Subcutaneous abdominal adipose tissue (tissue), 5 donors: ENCODE results near the gene ZNF653.
"Not testable (repeated sequence)": the region's sequence is repeated elsewhere in the genome, so short reads cannot be mapped to it uniquely, and the experiment has no call there.

Experiments used
- H3K27ac ChIP-seq: one replicate; pipeline ENCODE4 v1.7.0; 2013; ENCODE audit warnings: low read depth, mild to moderate bottlenecking, inconsistent platforms, low read length, moderate library complexity
- H3K27me3 ChIP-seq, 5 donors: one replicate each; pipeline ENCODE4 v1.7.0; 2013; ENCODE audit warnings: low read length in 5 of 5, inconsistent platforms in 1 of 5; ENCODE audit not compliant: control insufficient read depth in 5 of 5, insufficient read depth in 4 of 5
- H3K36me3 ChIP-seq, 5 donors: one replicate each; pipeline ENCODE4 v1.7.0; 2013; ENCODE audit warnings: low read length in 5 of 5; ENCODE audit not compliant: control insufficient read depth in 5 of 5, insufficient read depth in 5 of 5
- H3K4me1 ChIP-seq, 5 donors: one replicate each; pipeline ENCODE4 v1.7.0; 2013; ENCODE audit warnings: low read length in 5 of 5, mild to moderate bottlenecking in 3 of 5, moderate library complexity in 1 of 5; ENCODE audit not compliant: control insufficient read depth in 5 of 5, insufficient read depth in 5 of 5
- H3K4me3 ChIP-seq, 5 donors: one replicate each; pipeline ENCODE4 v1.7.0; 2013; ENCODE audit warnings: low read length in 5 of 5, low read depth in 1 of 5
- H3K9ac ChIP-seq, 5 donors: one replicate each; pipeline ENCODE4 v1.7.0; 2013; ENCODE audit warnings: low read length in 5 of 5, mild to moderate bottlenecking in 4 of 5, moderate library complexity in 3 of 5
- H3K9me3 ChIP-seq, 5 donors: one replicate each; pipeline ENCODE4 v1.7.0; 2013; ENCODE audit warnings: low read length in 5 of 5; ENCODE audit not compliant: control insufficient read depth in 5 of 5
- donor health status: healthy.
- donor health status: healthy.
- donor health status: healthy.
- donor health status: healthy.
- donor health status: healthy.

Gene ZNF653

DNA sequence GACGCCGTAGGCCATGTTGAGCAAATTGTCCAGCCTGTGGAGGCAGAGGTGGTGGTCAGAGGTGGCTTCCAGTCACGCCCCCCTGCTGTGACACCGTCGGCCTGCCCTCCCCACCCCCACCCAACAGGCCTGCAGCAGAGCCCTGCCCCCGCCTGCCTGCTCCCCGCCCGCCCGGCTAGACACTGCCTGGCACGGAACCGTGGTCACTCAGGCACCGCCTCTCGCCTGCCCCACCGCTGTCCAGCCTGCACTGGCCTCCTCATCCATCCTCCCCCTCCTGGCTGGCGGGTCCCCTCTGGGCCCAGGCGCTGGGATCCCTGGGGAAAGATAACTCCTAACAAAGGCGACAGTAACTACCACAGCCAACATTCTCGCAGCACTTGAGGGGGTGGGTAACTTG lies 48.5 kb downstream of the ZNF653 start:
- Histone ChIP-seq H3K4me1 (no peaks in the 10 kb centered on the region), H3K36me3 (no peaks in the 10 kb centered on the region), H3K27me3 (peaks cover 7 to 17% (median 12%) of the 10 kb centered on the region in 5 donors), H3K9ac (no peak overlapping the region), H3K27ac (no peak overlapping the region), H3K9me3 (no peaks in the 10 kb centered on the region), H3K4me3 (no peak overlapping the region)

DNA sequence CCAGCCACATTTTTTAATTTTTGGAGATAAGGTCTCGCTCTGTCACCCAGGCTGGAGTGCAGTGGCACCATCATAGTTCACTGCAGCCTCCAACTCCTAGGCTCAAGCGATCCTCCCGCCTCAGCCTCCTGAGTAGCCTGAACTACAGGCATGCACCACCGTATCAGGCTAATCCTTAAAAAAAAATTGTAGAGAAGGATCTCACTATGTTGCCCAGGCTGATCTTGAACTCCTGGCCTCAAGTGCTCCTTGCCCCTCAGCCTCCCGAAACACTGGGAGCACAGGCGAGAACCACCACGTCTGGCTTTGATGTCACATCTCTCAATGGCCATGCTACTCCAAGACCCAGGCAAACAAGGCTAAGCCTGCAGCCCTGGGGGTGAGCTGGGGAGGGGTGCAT lies 49.0 kb downstream of the ZNF653 start:
- H3K9ac ChIP-seq, result no peak overlapping the region
- no peaks in the 10 kb centered on the region for H3K9me3 ChIP-seq
- H3K4me3 ChIP-seq, result no peak overlapping the region
- peaks cover 7 to 17% (median 12%) of the 10 kb centered on the region in 5 donors for H3K27me3 ChIP-seq
- no peaks in the 10 kb centered on the region for H3K36me3 ChIP-seq
- no peak overlapping the region for H3K27ac ChIP-seq
- H3K4me1 ChIP-seq, result no peaks in the 10 kb centered on the region

GRCh38 chr19:11455233-11455554 lies 50.4 kb downstream of the ZNF653 start:
- not testable (repeated sequence) for H3K4me1 ChIP-seq, H3K9me3 ChIP-seq, H3K9ac ChIP-seq, H3K27ac ChIP-seq, H3K4me3 ChIP-seq, H3K36me3 ChIP-seq
- H3K27me3 ChIP-seq, result peaks cover 7 to 15% (median 12%) of the 10 kb centered on the region in 5 donors

DNA sequence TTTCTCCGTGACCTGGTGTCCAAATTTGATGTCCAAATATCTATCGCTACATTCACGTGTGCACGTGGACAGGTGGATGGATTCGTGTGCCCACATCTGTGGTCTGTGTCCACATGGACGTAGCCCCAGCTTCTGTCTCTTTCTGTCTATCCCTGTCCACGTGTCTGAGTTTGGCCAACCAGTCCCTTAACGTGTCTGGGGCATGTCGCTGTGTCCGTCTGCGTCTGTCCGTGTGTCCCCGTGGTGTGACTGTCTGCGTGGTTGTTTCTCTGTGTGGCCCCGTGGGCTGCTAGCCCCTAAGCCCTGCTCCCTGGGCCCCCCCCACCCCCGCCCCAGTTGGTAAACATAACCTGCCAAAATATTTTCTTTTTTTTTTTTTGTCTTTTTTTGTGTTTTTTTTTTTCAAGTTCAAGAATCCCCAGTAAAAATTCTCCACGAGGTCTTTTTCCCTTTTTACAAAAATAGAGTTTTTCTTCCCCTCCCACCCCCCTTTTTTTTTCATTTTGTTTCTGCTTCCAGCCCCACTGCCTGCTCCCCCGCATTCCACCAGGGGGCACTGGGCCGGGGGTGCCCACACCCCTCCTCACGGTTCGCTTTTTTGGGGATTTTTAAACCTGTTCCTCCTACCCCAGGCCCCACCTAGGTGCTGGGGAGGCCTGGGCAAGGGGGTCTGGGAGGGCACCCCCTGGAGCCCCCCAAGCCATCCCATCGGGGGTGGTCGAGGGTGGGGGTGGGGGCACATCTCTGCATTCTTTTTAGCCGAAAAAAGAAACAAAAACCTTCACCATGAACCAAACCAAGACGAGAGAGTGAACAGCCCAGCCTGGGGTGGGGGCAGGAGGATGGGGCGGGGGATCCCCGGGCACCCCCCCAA lies 51.9 kb downstream of the ZNF653 start:
- H3K36me3 ChIP-seq, result peaks cover 0 to 18% (median 16%) of the 10 kb centered on the region in 5 donors

GRCh38 chr19:11452620-11453310 lies 52.9 kb downstream of the ZNF653 start:
- Histone ChIP-seq H3K27ac (no peak overlapping the region), H3K9ac (no peak overlapping the region), H3K4me3 (no peak overlapping the region), H3K36me3 (peaks cover 0 to 28% (median 25%) of the 10 kb centered on the region in 5 donors), H3K4me1 (no peaks in the 10 kb centered on the region), H3K27me3 (peaks cover 2 to 8% (median 3%) of the 10 kb centered on the region in 5 donors), H3K9me3 (no peaks in the 10 kb centered on the region)

More for the DNA sequence above, 51.9 kb downstream of the ZNF653 start:
- H3K27ac ChIP-seq, result no peak overlapping the region
- no peak overlapping the region for H3K9ac ChIP-seq
- no peaks in the 10 kb centered on the region for H3K4me1 ChIP-seq
- no peak overlapping the region for H3K4me3 ChIP-seq
- H3K27me3 ChIP-seq, result peaks cover 7 to 13% (median 9%) of the 10 kb centered on the region in 5 donors
- H3K9me3 ChIP-seq, result no peaks in the 10 kb centered on the region

GRCh38 chr19:11451871-11452619 lies 53.6 kb downstream of the ZNF653 start:
- Histone ChIP-seq H3K9me3 (no peaks in the 10 kb centered on the region), H3K27me3 (peaks cover 0 to 4% (median 2%) of the 10 kb centered on the region in 5 donors), H3K4me3 (no peak overlapping the region), H3K36me3 (peaks cover 0 to 35% (median 32%) of the 10 kb centered on the region in 5 donors), H3K9ac (no peak overlapping the region), H3K4me1 (no peaks in the 10 kb centered on the region), H3K27ac (no peak overlapping the region)

DNA sequence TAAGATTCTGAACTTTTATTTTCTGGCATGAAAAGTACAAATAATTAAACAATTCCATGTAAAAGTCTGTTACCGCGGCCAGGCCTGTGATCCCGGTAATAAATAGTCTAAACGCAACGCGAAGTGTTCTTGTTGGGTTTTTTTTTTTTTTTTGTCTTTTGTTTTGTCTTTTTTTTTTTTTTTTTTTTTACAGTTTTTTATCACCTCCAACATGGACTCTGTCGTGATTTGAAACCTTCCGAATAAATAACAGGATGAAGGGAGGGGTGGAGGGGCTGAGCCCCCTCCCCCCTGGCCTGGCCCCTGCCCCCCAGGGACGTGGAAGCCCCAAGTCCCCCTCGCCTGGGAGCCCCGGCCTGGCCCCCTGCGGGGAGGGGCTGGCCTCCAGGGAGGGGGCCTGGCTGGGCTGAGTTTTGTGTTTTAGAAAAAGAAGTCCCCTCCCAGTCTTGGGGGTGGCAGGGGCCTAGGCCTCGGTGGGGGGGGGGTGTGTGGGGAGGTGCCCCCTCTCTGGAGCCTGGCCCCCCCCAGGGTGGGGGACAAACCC lies 54.2 kb downstream of the ZNF653 start:
- H3K27me3 ChIP-seq, result peaks cover 0 to 4% (median 2%) of the 10 kb centered on the region in 5 donors
- H3K27ac ChIP-seq, result no peak overlapping the region
- H3K9me3 ChIP-seq, result no peaks in the 10 kb centered on the region
- no peak overlapping the region for H3K9ac ChIP-seq
- H3K4me1 ChIP-seq, result no peaks in the 10 kb centered on the region
- no peak overlapping the region for H3K4me3 ChIP-seq
- peaks cover 0 to 40% (median 35%) of the 10 kb centered on the region in 5 donors for H3K36me3 ChIP-seq

DNA sequence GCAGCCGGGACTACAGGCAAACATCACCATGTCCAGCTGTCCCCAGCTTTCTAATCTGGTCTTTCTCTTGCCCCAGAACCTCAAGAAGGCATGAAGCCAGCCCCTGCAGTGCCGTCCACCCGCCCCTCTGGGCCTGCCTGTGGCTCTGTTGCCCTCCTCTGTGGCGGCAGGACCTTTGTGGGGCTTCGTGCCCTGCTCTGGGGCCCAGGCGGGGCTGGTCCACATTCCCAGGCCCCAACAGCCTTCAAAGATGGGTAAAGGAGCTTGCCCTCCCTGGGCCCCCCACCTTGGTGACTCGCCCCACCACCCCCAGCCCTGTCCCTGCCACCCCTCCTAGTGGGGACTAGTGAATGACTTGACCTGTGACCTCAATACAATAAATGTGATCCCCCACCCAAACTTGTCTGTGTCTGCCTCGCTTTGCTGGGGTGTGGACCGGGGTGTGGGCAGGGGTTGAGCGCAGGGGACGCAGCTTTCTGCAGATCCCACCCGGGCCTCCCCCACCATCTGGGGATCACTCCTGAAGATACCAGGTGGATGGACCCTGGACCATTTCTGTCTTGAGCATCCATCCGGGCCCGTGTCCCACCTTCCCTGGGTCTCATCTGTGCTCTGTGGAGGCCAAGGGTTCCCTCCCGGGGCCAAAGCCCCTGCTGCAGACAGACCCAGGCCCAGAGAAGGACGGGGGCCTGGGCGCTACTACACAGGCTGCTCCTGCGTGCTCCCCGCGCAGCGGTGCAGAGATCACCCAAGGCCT lies 54.9 kb downstream of the ZNF653 start:
- peaks cover 0 to 46% (median 41%) of the 10 kb centered on the region in 5 donors for H3K36me3 ChIP-seq
- no peak overlapping the region for H3K4me3 ChIP-seq
- H3K27me3 ChIP-seq, result peaks cover 0 to 4% (median 2%) of the 10 kb centered on the region in 5 donors
- H3K27ac ChIP-seq, result no peak overlapping the region
- H3K9ac ChIP-seq, result no peak overlapping the region
- H3K9me3 ChIP-seq, result no peaks in the 10 kb centered on the region
- H3K4me1 ChIP-seq, result no peaks in the 10 kb centered on the region

GRCh38 chr19:11448923-11449554 lies 56.6 kb downstream of the ZNF653 start:
- peaks cover 0 to 63% (median 57%) of the 10 kb centered on the region in 5 donors for H3K36me3 ChIP-seq
- H3K4me1 ChIP-seq, result no peaks in the 10 kb centered on the region
- H3K27me3 ChIP-seq, result peaks cover 0 to 4% (median 2%) of the 10 kb centered on the region in 5 donors
- no peak overlapping the region for H3K9ac ChIP-seq
- H3K4me3 ChIP-seq, result no peak overlapping the region
- H3K27ac ChIP-seq, result no peak overlapping the region
- H3K9me3 ChIP-seq, result no peaks in the 10 kb centered on the region
